ENCODE results near the gene KCTD4. TPM values are rescaled to one million over a fixed set of nuclear protein-coding genes. Genes with fewer than 3 reads are reported as not detected.
A peak's percentile ranks its signal among the peaks of the same experiment; 100 is the strongest.

KCTD4 gene
- total and polyA plus RNA-seq, 2 experiments from 2014 or later = 0.21 to 0.23 TPM

GRCh38 chr13:45208132-45208531, 7.3 kb upstream of the KCTD4 start:
- 98% methylated on average over 2 of the region's 2 CpGs for WGBS (ENCODE audit: low lambda C conversion rate, missing lambda C conversion rate)

GRCh38 chr13:45207319-45207718, 6.5 kb upstream of the KCTD4 start:
- H3K36me3 ChIP-seq (replicated peaks; ENCODE audit: insufficient read depth, low read depth) = no peaks in the 10 kb centered on the region
- H3K4me1 ChIP-seq (ENCODE audit: insufficient read depth) = peaks cover 13% of the 10 kb centered on the region
- no peaks in the 10 kb centered on the region for H3K79me2 ChIP-seq
- 75% methylated on average over 4 of the region's 4 CpGs for WGBS (ENCODE audit: low lambda C conversion rate, missing lambda C conversion rate)
- no peaks in the 10 kb centered on the region for H3K27me3 ChIP-seq
- no peak for DNase-seq (ENCODE audit: low spot score)
- H3K27ac ChIP-seq = peak overlapping the region; percentile 72
- TF ChIP-seq CTCF (IDR thresholded peaks at IDR 0.05; ENCODE audit: poor library complexity) (no peak), EZH2 (IDR thresholded peaks at IDR 0.05; ENCODE audit: borderline replicate concordance) (no peak), EZH2phosphoT487 (IDR thresholded peaks at IDR 0.05; ENCODE audit: low read depth, severe bottlenecking, unreplicated experiment) (no peak)
- peak overlapping the region; percentile 27 for H3K4me2 ChIP-seq
- no peaks in the 10 kb centered on the region for H3K9me2 ChIP-seq (replicated peaks; ENCODE audit: insufficient read depth)
- H3K4me3 ChIP-seq = no peak overlapping the region
- no peak overlapping the region for H2AFZ ChIP-seq
- H4K20me1 ChIP-seq (ENCODE audit: insufficient read depth, poor library complexity, severe bottlenecking) = no peaks in the 10 kb centered on the region
- H3K9me3 ChIP-seq (ENCODE audit: low read depth) = no peaks in the 10 kb centered on the region

More at GRCh38 chr13:45208132-45208531, 7.3 kb upstream of the KCTD4 start:
- DNase-seq (ENCODE audit: low spot score) = no peak
- no peak overlapping the region for H2AFZ ChIP-seq
- H4K20me1 ChIP-seq (ENCODE audit: insufficient read depth, poor library complexity, severe bottlenecking) = no peaks in the 10 kb centered on the region
- no peaks in the 10 kb centered on the region for H3K36me3 ChIP-seq (replicated peaks; ENCODE audit: insufficient read depth, low read depth)
- H3K4me1 ChIP-seq (ENCODE audit: insufficient read depth) = peaks cover 13% of the 10 kb centered on the region
- no peak overlapping the region for H3K4me3 ChIP-seq
- H3K4me2 ChIP-seq = no peak overlapping the region
- H3K9me2 ChIP-seq (replicated peaks; ENCODE audit: insufficient read depth) = no peaks in the 10 kb centered on the region
- H3K79me2 ChIP-seq = no peaks in the 10 kb centered on the region
- H3K9me3 ChIP-seq (ENCODE audit: low read depth) = no peaks in the 10 kb centered on the region
- no peak overlapping the region for H3K27ac ChIP-seq
- TF ChIP-seq EZH2 (IDR thresholded peaks at IDR 0.05; ENCODE audit: borderline replicate concordance) = no peak
- no peak for TF ChIP-seq CTCF (IDR thresholded peaks at IDR 0.05; ENCODE audit: poor library complexity)
- no peak for TF ChIP-seq EZH2phosphoT487 (IDR thresholded peaks at IDR 0.05; ENCODE audit: low read depth, severe bottlenecking, unreplicated experiment)
- no peaks in the 10 kb centered on the region for H3K27me3 ChIP-seq

DNA sequence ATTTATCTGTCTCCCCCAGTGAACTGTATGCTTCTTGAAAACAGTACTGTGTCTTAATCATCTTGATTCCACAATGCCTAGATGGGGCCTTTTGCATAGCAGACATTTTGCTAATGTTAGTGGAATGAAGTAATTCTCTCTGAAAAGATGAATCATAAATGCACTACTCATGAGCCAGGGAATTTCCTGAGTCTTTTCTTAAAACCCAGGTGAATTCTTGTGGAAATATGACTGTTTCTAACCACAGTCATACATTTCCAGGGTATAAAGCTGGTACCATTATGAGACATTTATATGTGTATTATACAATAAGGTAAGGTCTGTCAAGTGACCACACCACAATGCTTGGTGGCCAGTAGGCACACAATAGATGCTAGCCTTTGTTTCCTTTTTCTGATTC, 5.5 kb upstream of the KCTD4 start:
- TF ChIP-seq EZH2phosphoT487 (IDR thresholded peaks at IDR 0.05; ENCODE audit: low read depth, severe bottlenecking, unreplicated experiment) = no peak
- TF ChIP-seq CTCF (IDR thresholded peaks at IDR 0.05; ENCODE audit: poor library complexity) = no peak
- TF ChIP-seq EZH2 (IDR thresholded peaks at IDR 0.05; ENCODE audit: borderline replicate concordance) = no peak
- peak overlapping the region; percentile 72 for H3K27ac ChIP-seq
- no peak overlapping the region for H3K4me3 ChIP-seq
- no peaks in the 10 kb centered on the region for H3K79me2 ChIP-seq
- H2AFZ ChIP-seq = no peak overlapping the region
- no peaks in the 10 kb centered on the region for H3K9me3 ChIP-seq (ENCODE audit: low read depth)
- no peaks in the 10 kb centered on the region for H3K9me2 ChIP-seq (replicated peaks; ENCODE audit: insufficient read depth)
- H3K4me2 ChIP-seq = peak overlapping the region; percentile 27
- no peaks in the 10 kb centered on the region for H3K27me3 ChIP-seq
- DNase-seq (ENCODE audit: low spot score) = peak; percentile 45
- no peaks in the 10 kb centered on the region for H4K20me1 ChIP-seq (ENCODE audit: insufficient read depth, poor library complexity, severe bottlenecking)
- H3K36me3 ChIP-seq (replicated peaks; ENCODE audit: insufficient read depth, low read depth) = no peaks in the 10 kb centered on the region
- H3K4me1 ChIP-seq (ENCODE audit: insufficient read depth) = peaks cover 13% of the 10 kb centered on the region

GRCh38 chr13:45205124-45205523, 4.3 kb upstream of the KCTD4 start:
- 92% methylated on average over 5 of the region's 5 CpGs for WGBS (ENCODE audit: low lambda C conversion rate, missing lambda C conversion rate)
- Histone ChIP-seq H3K4me2 (no peak overlapping the region), H2AFZ (no peak overlapping the region), H3K27ac (no peak overlapping the region), H3K9me3 (ENCODE audit: low read depth) (no peaks in the 10 kb centered on the region), H3K36me3 (replicated peaks; ENCODE audit: insufficient read depth, low read depth) (no peaks in the 10 kb centered on the region), H3K79me2 (no peaks in the 10 kb centered on the region), H3K4me1 (ENCODE audit: insufficient read depth) (peaks cover 13% of the 10 kb centered on the region), H4K20me1 (ENCODE audit: insufficient read depth, poor library complexity, severe bottlenecking) (no peaks in the 10 kb centered on the region), H3K4me3 (no peak overlapping the region), H3K9me2 (replicated peaks; ENCODE audit: insufficient read depth) (no peaks in the 10 kb centered on the region), H3K27me3 (no peaks in the 10 kb centered on the region)
- DNase-seq (ENCODE audit: low spot score) = no peak
- TF ChIP-seq CTCF (IDR thresholded peaks at IDR 0.05; ENCODE audit: poor library complexity) (no peak), EZH2phosphoT487 (IDR thresholded peaks at IDR 0.05; ENCODE audit: low read depth, severe bottlenecking, unreplicated experiment) (no peak), EZH2 (IDR thresholded peaks at IDR 0.05; ENCODE audit: borderline replicate concordance) (no peak)

Data from hepatocyte (in vitro differentiated cells).